Neural progenitor cell (in vitro differentiated cells): ENCODE results near the gene RASGRP3.

Experiments
- EZH2 ChIP-seq: fragments of 200-600 bp; sonication (generic); IDR thresholded peaks from 2 replicates; pipeline ENCODE4 v1.6.1; 2017; ENCODE audit warnings: antibody characterized with exemption, mild to moderate bottlenecking, moderate library complexity
- TF ChIP-seq, protein P1 (sequence below): fragments of 200-600 bp; sonication (generic); IDR thresholded peaks from 2 replicates; pipeline ENCODE4 v1.5.1; 2017; ENCODE audit warnings: antibody characterized with exemption, mild to moderate bottlenecking

DNA sequence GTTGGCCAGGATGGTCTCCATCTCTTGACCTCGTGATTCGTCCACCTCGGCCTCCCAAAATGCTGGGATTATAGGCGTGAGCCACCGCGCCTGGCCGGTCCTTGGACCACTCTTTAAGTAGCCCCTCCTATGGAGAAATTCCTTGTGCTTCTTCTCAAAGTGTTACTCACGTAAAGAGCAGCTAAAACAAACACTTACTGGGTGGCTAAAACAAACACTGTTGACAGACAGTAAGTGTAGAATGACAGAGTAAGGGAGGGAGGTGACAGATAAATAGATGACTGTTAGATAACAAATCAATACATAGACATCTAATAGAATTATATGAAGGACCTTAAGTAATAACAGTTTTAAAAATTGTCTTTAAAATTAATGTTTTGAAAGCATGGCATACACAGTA lies 40.9 kb upstream of the RASGRP3 start:
- no peak for TF ChIP-seq EZH2
- TF ChIP-seq, protein P1, sequence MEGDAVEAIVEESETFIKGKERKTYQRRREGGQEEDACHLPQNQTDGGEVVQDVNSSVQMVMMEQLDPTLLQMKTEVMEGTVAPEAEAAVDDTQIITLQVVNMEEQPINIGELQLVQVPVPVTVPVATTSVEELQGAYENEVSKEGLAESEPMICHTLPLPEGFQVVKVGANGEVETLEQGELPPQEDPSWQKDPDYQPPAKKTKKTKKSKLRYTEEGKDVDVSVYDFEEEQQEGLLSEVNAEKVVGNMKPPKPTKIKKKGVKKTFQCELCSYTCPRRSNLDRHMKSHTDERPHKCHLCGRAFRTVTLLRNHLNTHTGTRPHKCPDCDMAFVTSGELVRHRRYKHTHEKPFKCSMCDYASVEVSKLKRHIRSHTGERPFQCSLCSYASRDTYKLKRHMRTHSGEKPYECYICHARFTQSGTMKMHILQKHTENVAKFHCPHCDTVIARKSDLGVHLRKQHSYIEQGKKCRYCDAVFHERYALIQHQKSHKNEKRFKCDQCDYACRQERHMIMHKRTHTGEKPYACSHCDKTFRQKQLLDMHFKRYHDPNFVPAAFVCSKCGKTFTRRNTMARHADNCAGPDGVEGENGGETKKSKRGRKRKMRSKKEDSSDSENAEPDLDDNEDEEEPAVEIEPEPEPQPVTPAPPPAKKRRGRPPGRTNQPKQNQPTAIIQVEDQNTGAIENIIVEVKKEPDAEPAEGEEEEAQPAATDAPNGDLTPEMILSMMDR: no peak
